GM19239 (cell line): ENCODE measurements around the gene TNPO2.

Source experiments
- DNase-seq: peaks from one replicate; pipeline ENCODE4 v3.0.0; 2011; ENCODE audit warnings: low spot score; ENCODE audit not compliant: insufficient read length
- FAIRE-seq: peaks from 2 replicates; lab custom pipeline; 2011; peaks lifted over from hg19 to GRCh38; lab: Jason Lieb, UNC

The TNPO2 gene

GRCh38 chr19:12723641-12724426 lies at the start of gene TNPO2:
TNPO2 (minus strand) TSS chr19:12723932; CDS start chr19:12720977, 2,955 bp downstream.
- DNase-seq (peak; percentile 85), FAIRE-seq (peak; percentile 97)

DNA sequence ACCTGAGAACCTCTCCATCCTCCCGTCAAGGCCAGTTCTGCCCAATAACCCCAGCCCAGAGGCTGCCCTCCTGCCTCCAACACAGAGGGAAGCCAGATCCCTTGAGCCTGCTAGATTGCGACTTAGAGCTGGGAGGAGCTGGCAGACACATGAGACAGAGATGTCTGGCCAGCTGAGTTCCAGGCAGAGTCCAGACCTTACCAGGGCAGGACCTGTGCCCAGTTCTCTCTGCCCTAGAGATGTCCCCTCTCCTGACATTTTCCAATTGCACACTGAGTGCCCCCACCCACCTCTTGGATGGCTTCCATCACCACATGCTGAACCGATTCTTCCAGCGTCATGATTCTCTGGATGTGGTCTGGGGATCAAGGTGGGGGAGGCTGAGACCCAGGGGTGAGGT lies 48.6 kb upstream of the TNPO2 start:
- no peak for DNase-seq
- no peak for FAIRE-seq

DNA sequence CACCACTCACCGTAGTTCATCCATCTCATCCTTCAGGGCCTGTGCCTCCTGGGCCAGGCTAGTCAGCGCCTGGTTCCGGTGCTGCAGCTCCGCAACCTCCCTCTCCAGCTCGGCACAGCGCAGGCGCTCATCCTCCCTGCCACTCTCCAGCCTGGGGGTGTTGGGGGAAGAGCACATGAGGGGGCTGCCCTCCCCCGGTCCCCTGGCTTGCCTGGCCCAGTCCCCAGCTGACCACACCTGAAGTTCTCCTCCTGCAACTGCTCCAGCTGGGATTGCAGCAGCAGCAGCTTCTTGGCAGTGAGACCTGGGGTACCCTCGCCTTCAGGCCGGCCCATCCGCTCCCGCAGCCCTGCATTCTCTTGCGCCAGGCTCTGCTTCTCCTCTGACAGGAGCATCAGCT lies 47.2 kb upstream of the TNPO2 start:
- DNase-seq (no peak), FAIRE-seq (no peak)

DNA sequence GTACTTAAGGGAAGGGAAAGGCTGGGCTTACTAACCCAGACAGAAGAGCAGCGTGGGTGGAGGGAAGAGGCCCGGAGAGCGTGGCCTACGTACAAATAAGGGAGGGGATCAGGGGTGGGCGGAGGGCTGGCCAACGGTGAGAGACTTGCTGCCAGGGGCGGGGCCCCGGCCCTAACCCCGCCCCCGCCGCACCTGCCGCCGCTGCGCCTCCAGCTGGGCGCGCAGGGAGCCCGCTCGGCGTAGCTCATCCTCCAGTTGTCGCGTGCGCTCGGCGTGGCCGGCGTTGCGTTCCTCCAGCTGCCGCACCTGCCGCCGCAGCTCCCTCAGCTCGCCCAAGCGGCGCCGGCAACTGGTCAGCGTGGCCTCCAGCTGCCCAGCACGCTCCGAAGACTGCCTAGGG lies 46.0 kb upstream of the TNPO2 start:
- no peak for FAIRE-seq
- no peak for DNase-seq

- no peak for FAIRE-seq
- no peak for DNase-seq
Observed at GRCh38 chr19:12767666-12768065, 43.9 kb upstream of the TNPO2 start.

DNA sequence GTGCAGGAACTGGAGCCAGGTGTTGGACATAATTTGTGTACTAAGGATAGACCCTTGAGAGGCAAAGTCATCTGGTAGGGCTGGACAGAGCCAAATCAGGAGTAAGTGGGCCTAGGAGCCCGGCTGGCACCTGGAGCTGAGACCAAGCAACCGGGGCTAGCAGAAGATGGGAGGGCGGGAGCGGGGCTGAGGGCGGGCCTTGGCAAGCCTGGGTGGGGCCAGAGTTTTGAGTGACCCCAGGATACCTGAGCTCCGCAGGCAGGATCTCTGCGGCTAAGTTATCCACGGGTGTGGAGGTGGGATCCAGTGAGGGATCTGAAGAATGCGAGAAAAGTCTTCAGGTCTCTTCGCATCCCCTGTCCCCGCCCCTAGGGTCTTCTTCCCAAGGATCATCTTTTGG lies 43.4 kb upstream of the TNPO2 start:
- FAIRE-seq, result no peak
- no peak for DNase-seq

- DNase-seq (peak; percentile 89), FAIRE-seq (peak; percentile 74)
Observed at GRCh38 chr19:12766051-12766521, 42.4 kb upstream of the TNPO2 start.

DNA sequence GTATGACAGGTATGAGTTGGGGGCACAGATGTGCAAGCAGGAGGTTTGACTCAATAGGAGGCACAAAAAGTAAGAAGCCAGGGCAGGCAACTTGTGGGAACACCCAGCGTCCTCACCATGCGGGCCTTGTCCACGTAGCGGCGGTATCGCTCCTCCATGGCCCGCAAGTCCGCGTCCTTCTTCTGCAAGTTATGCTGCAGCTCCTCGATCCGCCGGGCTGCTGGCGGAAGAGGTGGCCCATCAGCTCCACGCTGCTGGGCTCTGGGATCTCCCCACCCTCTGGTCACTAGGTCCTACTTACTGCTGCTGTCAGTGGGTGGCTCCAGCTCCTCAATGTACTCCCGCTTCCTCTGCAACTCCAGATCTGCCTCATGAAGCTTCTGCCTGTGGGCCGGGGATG lies 41.0 kb upstream of the TNPO2 start:
- no peak for FAIRE-seq
- no peak for DNase-seq

GRCh38 chr19:12763100-12763499 lies 39.4 kb upstream of the TNPO2 start:
- DNase-seq (no peak), FAIRE-seq (no peak)

- FAIRE-seq (no peak), DNase-seq (no peak)
Observed at GRCh38 chr19:12759686-12760085, 36.0 kb upstream of the TNPO2 start.

DNA sequence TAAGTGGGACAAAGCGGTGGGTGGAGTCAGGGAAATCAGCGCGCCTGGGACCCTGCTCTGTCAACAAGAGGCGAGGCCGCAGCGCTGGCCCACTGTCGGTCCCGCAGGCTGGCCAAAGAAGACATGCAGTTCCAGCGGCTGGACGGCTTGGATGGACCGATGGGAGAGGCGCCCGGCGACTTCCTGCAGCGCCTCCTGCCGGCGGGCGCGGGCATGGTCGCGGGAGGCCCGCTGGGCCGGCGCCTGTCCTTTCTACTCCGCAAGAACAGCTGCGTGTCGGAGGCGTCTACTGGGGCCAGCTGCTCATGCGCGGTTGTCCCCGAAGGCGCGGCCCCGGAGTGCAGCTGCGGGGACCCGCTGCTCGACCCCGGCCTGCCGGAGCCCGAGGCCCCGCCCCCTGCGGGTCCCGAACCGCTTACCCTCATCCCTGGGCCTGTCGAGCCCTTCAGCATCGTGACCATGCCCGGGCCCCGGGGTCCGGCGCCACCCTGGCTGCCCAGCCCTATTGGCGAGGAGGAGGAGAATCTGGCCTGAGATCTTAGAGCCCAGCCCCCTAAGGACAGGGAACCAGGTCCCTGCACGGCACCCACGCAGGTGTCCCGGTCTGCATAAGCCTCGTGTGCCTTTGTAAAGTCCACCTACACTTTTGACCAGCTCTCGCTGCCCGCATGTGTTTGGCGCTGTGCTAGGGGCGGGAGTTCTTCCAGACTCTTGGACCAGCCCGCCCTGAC lies 34.0 kb upstream of the TNPO2 start:
- peak; percentile 86 for DNase-seq
- no peak for FAIRE-seq

- DNase-seq, result no peak
- FAIRE-seq, result no peak
Observed at GRCh38 chr19:12756150-12756883, 32.6 kb upstream of the TNPO2 start.

GRCh38 chr19:12754465-12755196 lies 30.9 kb upstream of the TNPO2 start:
- FAIRE-seq (no peak), DNase-seq (no peak)

DNA sequence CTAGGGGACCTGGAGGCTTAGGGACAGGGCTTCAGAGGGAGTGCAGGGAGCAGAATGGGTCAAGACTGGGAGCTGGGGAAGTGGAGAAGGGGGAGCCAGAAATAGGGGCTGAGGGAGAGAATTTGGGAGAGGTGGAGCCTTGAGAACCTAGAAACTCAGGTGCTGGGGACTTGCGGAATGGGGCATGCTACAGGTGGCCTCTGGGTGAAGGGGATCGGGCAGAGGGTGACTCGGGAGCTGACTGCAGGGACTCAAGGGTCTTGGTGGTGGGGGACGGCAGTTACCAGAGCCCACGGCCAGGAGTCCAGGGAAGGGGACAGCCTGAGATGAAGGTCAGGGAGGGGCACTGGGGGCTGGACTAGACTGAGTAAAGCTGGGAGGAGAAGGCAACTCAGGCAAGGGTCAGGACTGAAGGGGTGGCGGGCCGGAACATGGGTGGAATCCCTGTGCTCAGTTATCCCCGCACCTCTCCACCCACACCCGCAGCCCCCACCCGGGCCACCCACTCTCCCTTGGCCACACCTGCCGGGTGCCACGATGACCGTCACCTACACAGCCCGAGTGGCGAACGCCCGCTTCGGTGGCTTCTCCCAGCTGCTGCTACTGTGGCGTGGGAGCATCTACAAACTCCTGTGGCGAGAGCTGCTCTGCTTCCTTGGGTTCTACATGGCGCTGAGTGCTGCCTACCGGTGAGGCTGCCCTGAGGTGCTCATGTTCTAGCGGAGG lies 28.5 kb upstream of the TNPO2 start:
- DNase-seq (no peak), FAIRE-seq (no peak)

DNA sequence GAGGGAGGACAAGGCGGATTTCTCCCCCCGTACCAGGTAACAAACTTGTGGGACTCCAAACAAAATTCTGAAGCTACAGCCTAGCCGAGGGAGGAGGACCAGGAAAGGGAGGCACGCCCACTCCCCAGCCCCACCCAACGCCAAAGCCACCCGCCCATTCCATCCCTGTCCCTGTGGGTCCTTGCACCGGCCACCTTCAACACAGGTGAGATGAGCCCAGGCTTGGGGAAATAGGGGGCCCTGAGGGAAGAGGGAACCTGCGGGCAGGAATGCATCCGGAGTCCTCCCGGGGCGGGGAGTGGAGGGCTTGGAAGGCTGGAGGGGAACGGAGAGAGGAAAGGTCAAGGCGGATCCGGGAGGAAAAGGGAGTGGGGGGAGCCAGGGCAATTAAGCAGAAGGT lies 27.9 kb upstream of the TNPO2 start, which contains the start of gene BEST2:
Gene BEST2 (plus strand): TSS at position 157 of the 400 bp plus-strand sequence. CDS start 802 bp downstream, outside the sequence.
- DNase-seq (no peak), FAIRE-seq (no peak)

DNA sequence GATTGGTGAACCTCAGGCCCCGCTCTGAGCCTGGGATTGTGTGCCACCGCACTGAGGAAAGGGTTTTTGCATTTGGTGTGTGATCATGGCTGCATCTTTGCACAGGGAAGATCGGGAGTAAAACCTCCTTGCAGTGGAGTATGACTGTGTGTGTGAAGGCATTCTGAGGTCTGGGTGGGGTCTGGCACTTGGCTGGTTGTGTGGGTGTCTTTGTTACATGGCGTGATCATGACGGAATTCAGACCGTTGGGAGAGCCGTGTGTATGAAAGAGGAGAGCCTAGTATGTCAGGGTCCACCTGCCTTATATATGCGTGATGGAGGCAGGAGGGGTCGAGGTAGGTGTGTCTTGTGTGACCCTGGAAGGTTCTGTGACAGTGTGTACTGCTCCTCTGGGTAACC lies 27.1 kb upstream of the TNPO2 start:
- DNase-seq, result no peak
- FAIRE-seq, result no peak

- DNase-seq, result no peak
- FAIRE-seq, result no peak
Observed at GRCh38 chr19:12749938-12750521, 26.3 kb upstream of the TNPO2 start.

- DNase-seq (no peak), FAIRE-seq (no peak)
Observed at GRCh38 chr19:12748489-12748888, 24.8 kb upstream of the TNPO2 start.
